NB4 (cell line): ENCODE data around the gene DENND6A.

Experiments
- CTCF ChIP-seq: IDR thresholded peaks from one replicate; pipeline ENCODE4 v1.5.1; 2012; ENCODE audit warnings: low read depth, low read length
- MAX ChIP-seq: IDR thresholded peaks from 2 replicates; pipeline ENCODE4 v1.6.1; 2011; ENCODE audit warnings: low read depth, low read length
- MYC ChIP-seq: IDR thresholded peaks from 2 replicates; pipeline ENCODE4 v1.6.1; 2011; ENCODE audit warnings: low read depth, low read length
- POLR2A ChIP-seq: IDR thresholded peaks from 2 replicates; pipeline ENCODE4 v1.6.1; 2011; ENCODE audit warnings: mild to moderate bottlenecking; ENCODE audit not compliant: insufficient read length; ENCODE audit errors: extremely low read depth

GRCh38 chr3:57577801-57578200, 115.1 kb downstream of the DENND6A start:
- no peak for TF ChIP-seq CTCF
- no peak for TF ChIP-seq POLR2A
- TF ChIP-seq MAX: no peak
- no peak for TF ChIP-seq MYC
